Transverse colon (tissue), 4 donors: ENCODE results near the gene HNRNPA3. TPM values are rescaled to one million over a fixed set of nuclear protein-coding genes. Genes with fewer than 3 reads are reported as not detected.

Experiments
- DNase-seq: peaks from one replicate; pipeline ENCODE4 v3.0.0-alpha.2; 2019
- H3K27ac ChIP-seq, 4 donors: fragments of 200-600 bp; sonication (generic); 2 replicates each; pipeline ENCODE4 v1.5.1; 2016 to 2018; ENCODE audit warnings: inconsistent platforms in 4 of 4
- H3K27me3 ChIP-seq: fragments of 200-600 bp; sonication (generic); 2 replicates; pipeline ENCODE4 v1.5.1; 2017; ENCODE audit warnings: inconsistent platforms
- H3K36me3 ChIP-seq, 4 donors: fragments of 200-600 bp; sonication (generic); 2 replicates each; pipeline ENCODE4 v1.5.1; 2017 to 2019; ENCODE audit warnings: inconsistent platforms in 4 of 4
- H3K4me1 ChIP-seq, 4 donors: fragments of 200-600 bp; sonication (generic); 2 replicates each; pipeline ENCODE4 v1.5.1; 2017 to 2020; ENCODE audit warnings: inconsistent platforms in 4 of 4
- H3K4me3 ChIP-seq, 4 donors: fragments of 200-600 bp; sonication (generic); 1 replicate in 1 of 4; 2 replicates in 3 of 4; pipeline versions ENCODE4 v1.5.1 to v1.6.1; 2017 to 2019; ENCODE audit warnings: inconsistent platforms in 4 of 4
- H3K9me3 ChIP-seq, 2 donors: fragments of 200-600 bp; sonication (generic); 2 replicates each; pipeline ENCODE4 v1.5.1; 2017 to 2019; ENCODE audit warnings: inconsistent platforms in 2 of 2
- CTCF ChIP-seq, 5 experiments: fragments of 200-600 bp in 3 of 5; fragments of 450-650 bp in 2 of 5; sonication (generic) in 3 of 5; IDR thresholded peaks; 1 replicate in 2 of 5; 2 replicates in 3 of 5; pipeline ENCODE4 v1.5.1; 2016 to 2017; ENCODE audit warnings: antibody characterized with exemption in 5 of 5, inconsistent platforms in 3 of 5, mild to moderate bottlenecking in 2 of 5, moderate library complexity in 1 of 5
- EP300 ChIP-seq: sonication (generic); formaldehyde crosslinking; IDR thresholded peaks from one replicate; pipeline ENCODE4 v1.6.1; 2017; ENCODE audit warnings: antibody characterized with exemption, low read depth
- POLR2A ChIP-seq: fragments of 450-650 bp; IDR thresholded peaks from one replicate; pipeline ENCODE4 v1.6.1; 2016; ENCODE audit warnings: antibody characterized with exemption, mild to moderate bottlenecking, moderate library complexity
- POLR2AphosphoS5 ChIP-seq, 3 donors: sonication (generic); formaldehyde crosslinking; IDR thresholded peaks; one replicate each; pipeline ENCODE4 v1.6.1; 2016; ENCODE audit warnings: antibody characterized with exemption in 3 of 3
- WGBS, 2 donors: methylation state at CpG; one replicate each; pipeline ENCODE4 v1.1.5; 2018; ENCODE audit warnings: low coverage in 1 of 2; 5-methylcytosine and 5-hydroxymethylcytosine counted together
- in situ Hi-C, 4 donors: fragments of 200-750 bp; cut with MboI; loops; one replicate each; pipeline versions ENCODE4 v1.15.0 to v1.15.1; 2017; ENCODE audit warnings: low sequenced_read_pairs in 3 of 4, low pct_ligation_motif_present in 1 of 4, low pct_unique_long_range_greater_than_20kb in 1 of 4
- intact Hi-C: fragments of 100-400 bp; cut with DNase I; formaldehyde crosslinking; loops from one replicate; pipeline ENCODE4 v1.15.1; 2023; ENCODE audit warnings: low total_unique reads
- total RNA-seq, 4 donors: library from RNA; depleted of rRNA; stranded (reverse); fragments of >200 nt; gene quantifications; one replicate each; pipeline ENCODE4 v1.1.0, GENCODE V29; 2016

The HNRNPA3 gene
- total RNA-seq, 4 donors from 2014 or later, result 40.6 to 83.2 (median 57.4) TPM

GRCh38 chr2:177263451-177264208 lies 51.0 kb downstream of the HNRNPA3 start:
- intact Hi-C loops (loop anchor here (2.0 to 10.0 kb wide), 3 partner anchors 51 to 99 kb away; partner anchors contain the start of gene HNRNPA3), in situ Hi-C loops (loop anchor here in 1 of 4 donors (10.0 kb wide), 1 partner anchor 99 kb away; no protein-coding TSS in a partner anchor)
- H3K36me3 ChIP-seq, result no peaks in the 10 kb centered on the region
- peak; percentile 99 for DNase-seq
- H3K27ac ChIP-seq, result peak overlapping the region; percentile 98 to 100 (median 98)
- TF ChIP-seq POLR2A, result peak; percentile 85
- peak; percentile 82 to 95 (median 88) for TF ChIP-seq POLR2AphosphoS5 (IDR thresholded peaks at IDR 0.05)
- peak; percentile 79 to 97 (median 87) for TF ChIP-seq CTCF (IDR thresholded peaks at IDR 0.05)
- TF ChIP-seq EP300, result peak; percentile 83
- H3K9me3 ChIP-seq, result no peaks in the 10 kb centered on the region
- WGBS, 2 donors, result 0% methylated on average over 63 of the region's 81 CpGs; no CpG with 5 or more reads in 1 of the 2 donors
- H3K4me3 ChIP-seq, result peak overlapping the region; percentile 73 to 96 (median 86)
- no peaks in the 10 kb centered on the region for H3K27me3 ChIP-seq
- peaks cover 15 to 61% (median 49%) of the 10 kb centered on the region in 4 donors for H3K4me1 ChIP-seq

GRCh38 chr2:177264209-177264692 lies 51.7 kb downstream of the HNRNPA3 start:
- Histone ChIP-seq H3K9me3 (no peaks in the 10 kb centered on the region), H3K27me3 (no peaks in the 10 kb centered on the region), H3K4me1 (peaks cover 15 to 55% (median 43%) of the 10 kb centered on the region in 4 donors), H3K4me3 (peak overlapping the region; percentile 73 to 96 (median 86)), H3K36me3 (no peaks in the 10 kb centered on the region), H3K27ac (peak overlapping the region; percentile 98 to 100 (median 98))
- no peak for TF ChIP-seq EP300
- WGBS, 2 donors, result 2% methylated on average over 23 of the region's 61 CpGs; no CpG with 5 or more reads in 1 of the 2 donors
- in situ Hi-C loops (loop anchor here in 1 of 4 donors (10.0 kb wide), 1 partner anchor 99 kb away; no protein-coding TSS in a partner anchor), intact Hi-C loops (loop anchor here (2.0 to 10.0 kb wide), 3 partner anchors 51 to 99 kb away; partner anchors contain the start of gene HNRNPA3)
- DNase-seq, result peak; percentile 43

GRCh38 chr2:177264693-177265587 lies 52.3 kb downstream of the HNRNPA3 start, which contains the start of gene NFE2L2:
NFE2L2 (minus strand) TSS chr2:177264727; CDS start chr2:177264576, 151 bp downstream.
- TF ChIP-seq CTCF (IDR thresholded peaks at IDR 0.05) (peak in 3 of 5 experiments; percentile 22 to 34 (median 29)), EP300 (peak; percentile 51), POLR2A (peak; percentile 96), POLR2AphosphoS5 (IDR thresholded peaks at IDR 0.05) (peak; percentile 95 to 97 (median 96))

More at GRCh38 chr2:177264693-177265587, 52.3 kb downstream of the HNRNPA3 start, which contains the start of gene NFE2L2:
- peak within 1 kb of the TSS; percentile 98 to 100 (median 98) for H3K27ac ChIP-seq
- in situ Hi-C loops (loop anchor here in 1 of 4 donors (10.0 kb wide), 1 partner anchor 100 kb away; no protein-coding TSS in a partner anchor), intact Hi-C loops (loop anchor here (2.0 to 10.0 kb wide), 3 partner anchors 52 to 100 kb away; partner anchors contain the start of gene HNRNPA3)
- peak within 1 kb of the TSS; percentile 73 to 96 (median 86) for H3K4me3 ChIP-seq
- no peaks in the 10 kb centered on the region for H3K9me3 ChIP-seq
- peak; percentile 95 for DNase-seq
- WGBS, 2 donors, result 0% methylated on average over 5 to 58 of the region's 66 CpGs
- no peaks in the 10 kb centered on the region for H3K36me3 ChIP-seq
- H3K27me3 ChIP-seq, result no peaks in the 10 kb centered on the region
- H3K4me1 ChIP-seq, result peaks cover 15 to 48% (median 39%) of the 10 kb centered on the region in 4 donors
